Activated CD4-positive, CD25-positive, alpha-beta regulatory T cell treated with anti-CD3 and anti-CD28 coated beads, Interleukin-2, amount 50 U/mL, for 72 hours (primary cell): ENCODE measurements around the gene HOXC9.

Experiments
- DNase-seq: peaks from one replicate; pipeline ENCODE4 v3.0.0; 2021

Gene HOXC9

DNA sequence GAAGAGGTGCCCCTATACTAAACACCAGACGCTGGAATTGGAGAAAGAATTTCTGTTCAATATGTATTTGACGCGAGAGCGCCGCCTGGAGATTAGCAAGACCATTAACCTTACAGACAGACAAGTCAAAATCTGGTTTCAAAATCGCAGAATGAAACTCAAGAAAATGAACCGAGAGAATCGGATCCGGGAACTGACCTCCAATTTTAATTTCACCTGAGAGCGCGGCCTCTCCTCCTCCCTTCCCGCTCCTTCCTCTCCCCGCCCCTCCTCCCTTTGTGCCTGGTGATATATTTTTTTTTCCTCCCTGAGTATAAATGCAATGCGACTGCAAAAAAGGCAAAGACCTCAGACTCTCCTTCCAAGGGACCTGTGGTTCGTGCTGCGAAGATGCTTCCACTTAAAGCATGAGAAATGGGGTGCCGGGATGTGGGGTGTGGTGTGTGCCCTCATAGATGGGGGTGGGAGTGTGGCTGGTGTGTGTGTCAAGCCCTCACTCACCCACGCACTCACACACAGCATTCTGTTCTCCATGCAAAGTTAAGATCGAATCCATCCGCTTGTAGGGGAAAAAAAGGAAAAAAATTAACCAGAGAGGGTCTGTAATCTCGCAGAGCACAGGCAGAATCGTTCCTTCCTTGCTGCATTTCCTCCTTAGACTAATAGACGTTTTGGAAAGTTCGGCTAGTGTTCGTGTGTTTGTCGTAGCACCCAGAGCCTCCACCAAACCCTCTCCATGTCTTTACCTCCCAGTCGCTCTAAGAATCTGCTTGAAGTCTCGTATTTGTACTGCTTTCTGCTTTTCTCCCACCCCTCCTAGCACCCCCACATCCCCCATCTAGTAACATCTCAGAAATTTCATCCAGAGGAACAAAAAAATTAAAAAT lies 10.5 kb upstream of the HOXC9 start:
- no peak for DNase-seq

DNA sequence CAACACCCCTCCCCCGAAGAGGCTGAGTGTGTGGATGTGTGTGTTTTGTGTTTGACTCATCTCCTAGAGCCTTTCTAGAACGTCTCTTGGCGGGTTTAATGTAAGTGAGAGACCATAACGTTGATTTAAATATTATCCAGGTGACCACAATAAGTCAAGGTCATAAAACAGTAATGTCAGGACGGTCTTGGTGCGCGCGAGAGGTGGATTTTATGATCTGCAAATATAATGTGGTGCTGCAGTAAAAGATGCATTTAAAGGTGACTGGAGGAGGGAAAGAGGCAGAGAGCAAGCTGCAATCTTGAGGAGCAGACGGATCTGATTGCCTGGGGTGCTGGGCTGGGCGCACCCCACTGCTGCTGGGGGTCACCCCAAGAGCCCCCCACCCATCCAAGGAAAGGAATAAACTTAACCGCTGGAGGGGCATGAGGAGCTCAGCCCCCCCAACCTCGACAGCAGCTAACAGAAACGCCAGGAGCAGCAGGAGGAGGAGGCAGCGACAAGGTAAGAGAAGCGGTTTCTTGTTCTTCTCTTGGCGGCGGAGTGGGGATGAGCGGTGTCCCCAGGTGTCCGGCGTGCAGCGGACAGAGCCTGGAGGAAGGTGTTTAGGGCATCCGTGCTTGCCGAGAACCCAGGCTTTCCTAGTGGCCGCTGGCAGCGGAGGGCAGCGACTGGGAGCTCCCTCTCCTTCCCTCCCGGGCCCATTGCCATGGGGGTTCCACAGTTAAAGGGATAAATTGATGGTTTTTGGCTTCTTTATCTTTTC lies 9.5 kb upstream of the HOXC9 start:
- DNase-seq = no peak

DNA sequence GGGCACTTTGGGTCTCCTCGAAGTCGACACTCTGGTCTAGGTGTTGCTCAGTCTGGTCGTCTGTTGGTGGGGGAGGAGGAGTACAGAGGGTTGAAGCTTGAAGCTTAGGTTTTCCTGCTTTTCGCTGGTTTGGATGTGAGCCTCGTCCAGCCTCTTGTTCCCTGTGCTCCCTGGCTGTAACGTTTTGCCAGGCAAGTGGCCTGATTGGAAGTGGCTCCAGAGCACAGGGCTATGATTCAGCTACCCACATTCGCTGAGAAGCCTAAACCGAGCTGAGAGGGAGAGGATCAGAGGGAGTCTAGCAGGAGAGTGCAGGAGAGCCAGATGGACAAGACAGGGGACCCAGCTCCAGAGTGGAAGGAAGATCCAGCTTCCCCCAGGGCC lies 8.9 kb upstream of the HOXC9 start:
- no peak for DNase-seq

DNA sequence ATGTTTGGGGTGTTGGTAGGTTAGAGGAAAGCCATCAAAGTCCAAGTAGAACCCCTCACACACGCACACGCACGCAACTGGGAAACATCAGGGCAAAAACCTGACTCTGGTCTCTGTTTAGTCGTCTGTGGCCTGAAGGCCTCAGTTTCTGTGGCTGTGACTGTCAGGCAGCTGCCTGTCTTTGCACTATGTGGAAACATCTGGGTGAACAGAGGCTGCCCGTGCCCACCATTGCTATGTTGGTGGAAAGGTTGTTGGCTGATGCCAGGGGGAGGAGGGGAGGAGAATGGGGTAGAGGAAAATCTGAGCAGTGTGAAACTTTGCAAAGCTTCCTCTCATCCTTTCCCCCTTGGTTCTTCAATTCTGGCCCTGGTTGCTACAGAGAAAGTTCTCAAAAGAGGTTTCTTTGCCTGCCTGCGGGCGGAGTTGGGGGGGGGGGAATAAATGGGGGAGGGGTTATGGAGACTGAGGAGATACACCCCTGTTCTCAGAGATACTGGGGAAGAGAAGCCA lies 7.5 kb upstream of the HOXC9 start:
- DNase-seq = no peak

DNA sequence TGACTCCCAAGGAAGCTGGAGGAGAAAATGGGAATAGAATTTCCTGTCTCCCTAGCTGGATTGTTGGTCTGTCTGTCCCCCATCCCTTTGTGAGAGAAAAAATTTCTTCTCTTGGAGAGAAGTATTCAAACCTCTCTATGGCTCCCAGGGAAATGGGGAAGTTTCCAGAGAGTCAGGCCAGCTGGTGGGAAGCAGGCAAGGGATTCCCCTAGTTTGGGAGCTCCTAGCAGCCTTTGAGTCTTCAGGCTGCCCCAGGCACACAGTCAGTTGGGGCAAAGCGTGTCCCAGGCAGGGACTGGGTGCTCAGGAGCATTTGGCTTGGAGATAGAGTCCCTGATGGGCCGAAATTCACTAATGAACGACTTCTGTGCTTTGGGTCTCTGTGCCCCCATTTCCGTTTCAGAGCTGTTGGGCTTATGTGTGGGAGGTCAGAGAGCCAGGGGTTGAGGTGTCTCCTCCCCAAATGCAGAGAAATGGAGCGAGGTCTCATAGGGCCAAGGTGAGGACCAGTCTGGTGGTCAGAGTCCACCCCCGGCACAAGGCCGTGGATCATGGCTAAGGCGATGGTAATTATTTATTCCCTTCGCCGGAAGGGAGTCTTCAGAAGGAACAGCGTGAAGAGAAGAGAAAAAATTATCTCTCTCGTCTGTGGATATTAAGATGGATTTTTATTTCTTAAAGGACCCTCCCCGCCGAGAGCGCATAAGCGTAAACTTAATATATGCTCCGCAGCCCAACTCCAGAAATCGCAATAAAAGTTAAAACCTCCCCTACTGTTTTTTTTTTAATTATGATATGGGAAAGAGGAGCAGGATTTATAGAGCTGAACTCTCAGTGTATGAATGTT lies 6.6 kb upstream of the HOXC9 start:
- DNase-seq = no peak

DNA sequence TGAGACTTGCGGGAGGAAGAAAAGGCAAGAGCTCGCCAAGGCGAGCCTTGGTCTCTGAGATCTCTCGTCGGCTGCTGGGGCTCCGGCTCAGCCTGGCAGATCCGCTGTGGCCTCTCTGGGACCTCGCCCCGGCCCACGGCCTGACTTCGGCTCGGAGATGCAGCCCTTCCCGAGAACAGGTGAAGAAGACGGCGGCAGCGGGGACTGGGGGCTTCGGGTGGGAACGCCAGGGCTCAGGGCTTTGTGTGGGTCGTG lies 6.0 kb upstream of the HOXC9 start:
- no peak for DNase-seq

DNA sequence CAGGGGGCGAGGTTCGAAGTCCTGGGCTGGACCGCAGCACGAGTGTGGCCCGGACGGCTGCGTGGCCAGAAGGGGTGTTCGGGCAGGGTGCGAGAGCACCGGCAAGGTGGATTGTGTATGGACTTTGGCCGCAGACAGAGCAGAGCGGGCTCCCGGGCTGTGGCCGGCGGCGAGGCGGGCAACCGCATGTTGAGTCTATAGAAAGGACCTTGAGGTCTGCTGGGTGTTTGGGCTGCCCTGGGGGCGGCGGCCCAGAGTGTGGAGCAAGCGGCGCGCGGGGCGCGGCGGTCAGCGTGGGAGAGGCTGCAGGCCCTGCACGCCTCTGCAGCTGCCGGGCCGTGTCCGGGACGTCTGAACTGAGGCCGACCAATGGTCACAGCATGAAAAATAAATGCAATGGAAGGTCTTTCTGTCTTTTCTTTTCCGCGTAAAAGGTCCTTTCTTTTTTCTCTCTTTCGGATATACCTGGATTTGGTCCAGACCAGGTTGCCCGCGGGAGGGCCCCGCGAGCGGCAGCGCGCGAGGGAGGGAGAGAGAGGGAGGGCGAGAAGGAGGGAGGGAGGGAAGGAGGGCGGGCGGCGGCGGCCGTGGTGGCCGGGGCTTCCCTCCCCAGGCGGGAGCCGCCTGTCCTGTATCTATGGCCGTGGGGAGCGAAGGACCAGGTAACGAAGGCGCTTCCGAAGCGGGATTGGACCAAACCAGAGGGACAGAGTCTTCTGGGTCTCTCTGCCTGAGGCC lies 5.5 kb upstream of the HOXC9 start:
- no peak for DNase-seq

DNA sequence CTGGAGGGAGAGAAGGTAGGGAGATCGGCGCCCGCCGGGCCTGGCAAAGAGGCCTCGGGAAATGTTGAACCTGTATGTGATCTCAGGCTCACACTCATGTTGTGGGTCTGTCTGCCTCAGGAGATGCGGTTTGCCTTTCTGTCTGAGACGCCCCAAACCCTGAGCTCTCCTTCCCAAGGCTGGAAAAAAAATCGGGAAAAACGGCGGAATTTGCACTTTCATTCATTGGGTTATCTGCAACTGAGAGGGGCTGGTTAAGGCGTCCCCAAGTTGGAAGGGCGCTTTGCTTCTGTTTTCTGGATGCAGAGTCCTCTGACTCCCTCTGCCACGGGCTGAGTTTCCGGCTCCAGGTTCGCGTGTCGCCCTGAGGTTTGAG lies 5.0 kb upstream of the HOXC9 start:
- no peak for DNase-seq

DNA sequence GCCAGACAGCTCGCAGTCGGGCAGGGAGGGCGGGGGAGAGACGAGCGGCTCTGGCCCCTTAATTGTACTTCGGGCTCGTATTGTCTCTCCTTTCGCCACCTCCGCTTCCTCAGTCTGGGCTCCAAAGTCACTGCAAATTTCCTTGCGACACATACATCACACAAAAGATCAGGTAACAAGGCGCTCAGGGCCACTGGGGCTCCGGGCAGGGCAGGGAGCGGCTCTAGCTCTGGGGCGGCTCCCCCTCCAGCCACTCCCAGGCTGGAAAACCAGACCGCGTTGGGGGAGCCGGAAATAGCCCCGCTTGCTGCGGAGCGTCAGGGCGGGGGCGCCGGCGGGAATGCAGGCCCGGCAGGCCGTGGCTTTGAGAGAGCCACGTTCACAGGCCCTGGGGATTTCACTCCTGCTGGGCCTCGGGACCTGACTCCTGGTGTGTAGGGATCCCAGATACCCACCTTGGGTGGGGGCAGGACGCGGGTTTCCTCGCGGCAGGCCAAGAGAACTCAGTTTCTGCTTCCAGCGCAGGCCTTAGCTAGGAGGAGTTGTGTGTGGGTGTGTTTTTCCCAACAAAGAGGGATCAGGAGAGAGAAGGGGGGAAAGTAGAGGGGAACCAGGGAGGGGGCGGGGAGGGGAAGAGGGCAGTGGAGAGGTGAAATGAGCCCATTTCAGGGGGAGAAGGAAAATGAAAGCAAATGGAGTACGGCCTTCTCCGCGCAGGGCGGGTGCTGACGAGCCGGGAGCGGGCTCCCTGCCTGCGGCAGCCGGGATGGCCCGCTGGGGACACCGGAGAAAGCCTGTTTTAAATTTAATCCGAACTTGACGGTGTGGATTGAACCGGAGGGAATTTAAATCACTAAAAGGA lies 4.4 kb upstream of the HOXC9 start:
- DNase-seq = no peak

DNA sequence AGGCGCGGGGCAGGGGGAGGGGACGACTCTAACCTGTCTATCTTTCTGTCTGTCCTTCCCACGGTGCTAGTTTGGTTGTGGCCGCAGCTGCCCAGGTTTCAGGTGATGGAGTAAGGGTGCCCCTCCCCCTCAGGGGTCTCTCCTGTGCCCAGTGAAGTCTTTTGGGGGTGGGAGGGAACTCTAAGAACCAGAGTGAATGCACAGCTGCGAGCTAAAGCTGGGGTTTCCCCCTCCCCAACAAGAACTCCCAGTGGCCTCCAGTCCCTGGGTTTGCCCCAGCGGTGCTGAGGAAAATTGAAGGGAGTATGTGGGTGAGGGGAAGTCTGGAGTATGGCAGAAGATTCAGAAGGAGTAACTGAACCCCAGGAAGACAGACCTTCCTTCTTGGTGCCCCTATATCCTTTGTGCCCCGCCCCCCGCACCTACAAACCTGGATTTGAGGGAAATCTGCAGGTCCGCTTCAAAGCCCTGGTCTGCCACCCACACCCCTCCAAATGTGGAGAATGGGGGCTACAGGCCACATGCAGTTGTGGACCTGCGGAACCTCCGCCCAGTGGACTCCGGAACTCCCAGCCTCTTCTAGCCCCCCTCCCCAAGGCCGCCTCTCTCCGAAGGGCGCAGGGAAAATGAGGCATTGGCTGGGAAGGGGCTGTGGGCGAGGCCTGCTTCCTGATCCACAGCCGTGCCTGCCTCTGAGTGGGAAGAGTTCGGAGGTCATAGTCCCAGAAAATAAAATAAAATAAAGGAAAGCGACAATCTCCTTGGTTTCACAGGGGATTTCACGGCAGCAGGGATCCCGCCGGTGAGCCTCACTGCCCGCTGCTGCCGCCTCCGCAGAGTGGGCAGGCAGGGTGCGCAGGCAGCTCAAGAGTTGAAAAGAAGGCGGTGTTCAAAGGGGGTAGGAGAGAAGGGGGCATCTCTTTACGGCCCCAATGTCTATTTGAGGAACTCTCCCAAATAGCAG lies 3.4 kb upstream of the HOXC9 start:
- no peak for DNase-seq

DNA sequence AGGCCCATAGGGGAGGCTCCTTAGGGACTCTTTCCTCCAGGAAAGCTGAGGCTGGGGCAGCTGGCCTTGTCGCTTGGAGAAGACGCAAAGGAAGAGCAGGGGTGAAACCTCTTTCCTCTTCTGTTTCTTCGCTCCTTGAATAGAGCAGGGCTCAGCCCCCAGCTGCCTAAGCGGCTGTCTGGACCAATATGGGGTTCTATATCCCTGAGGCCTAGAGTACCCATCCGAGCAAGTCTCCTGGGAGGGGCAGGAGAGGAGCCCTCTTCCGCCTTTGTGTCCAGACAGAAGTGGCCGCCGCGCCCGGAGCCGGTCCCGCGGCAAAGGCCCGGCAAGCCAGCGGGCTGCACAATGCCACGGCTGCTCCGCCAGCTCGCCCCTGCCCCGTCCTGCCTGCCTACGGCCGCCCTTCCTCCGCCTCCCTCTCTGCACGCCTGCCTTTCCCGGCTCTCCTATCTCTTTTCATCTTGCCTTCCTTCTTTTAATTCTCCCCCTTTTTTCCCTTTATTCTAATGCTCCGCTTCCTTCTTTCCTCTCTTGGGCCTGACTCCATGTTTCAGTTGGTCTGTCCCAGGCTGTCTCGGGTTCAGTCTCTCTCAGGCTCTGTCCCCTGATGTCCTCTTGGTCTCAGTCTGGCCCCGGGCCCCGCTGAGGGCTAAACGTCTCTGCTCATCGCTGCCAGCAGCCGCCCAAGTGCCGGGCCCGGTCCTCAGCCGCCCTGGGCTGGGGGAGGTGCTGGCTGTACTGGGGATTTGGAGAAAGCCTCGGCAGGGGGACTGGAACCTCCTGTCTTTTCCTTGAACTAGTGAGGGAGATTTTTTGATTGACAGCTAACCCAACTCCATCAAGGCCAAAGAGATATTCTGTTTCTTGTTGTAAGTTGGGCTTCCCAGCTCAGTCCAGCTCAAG lies 2.5 kb upstream of the HOXC9 start:
- no peak for DNase-seq

DNA sequence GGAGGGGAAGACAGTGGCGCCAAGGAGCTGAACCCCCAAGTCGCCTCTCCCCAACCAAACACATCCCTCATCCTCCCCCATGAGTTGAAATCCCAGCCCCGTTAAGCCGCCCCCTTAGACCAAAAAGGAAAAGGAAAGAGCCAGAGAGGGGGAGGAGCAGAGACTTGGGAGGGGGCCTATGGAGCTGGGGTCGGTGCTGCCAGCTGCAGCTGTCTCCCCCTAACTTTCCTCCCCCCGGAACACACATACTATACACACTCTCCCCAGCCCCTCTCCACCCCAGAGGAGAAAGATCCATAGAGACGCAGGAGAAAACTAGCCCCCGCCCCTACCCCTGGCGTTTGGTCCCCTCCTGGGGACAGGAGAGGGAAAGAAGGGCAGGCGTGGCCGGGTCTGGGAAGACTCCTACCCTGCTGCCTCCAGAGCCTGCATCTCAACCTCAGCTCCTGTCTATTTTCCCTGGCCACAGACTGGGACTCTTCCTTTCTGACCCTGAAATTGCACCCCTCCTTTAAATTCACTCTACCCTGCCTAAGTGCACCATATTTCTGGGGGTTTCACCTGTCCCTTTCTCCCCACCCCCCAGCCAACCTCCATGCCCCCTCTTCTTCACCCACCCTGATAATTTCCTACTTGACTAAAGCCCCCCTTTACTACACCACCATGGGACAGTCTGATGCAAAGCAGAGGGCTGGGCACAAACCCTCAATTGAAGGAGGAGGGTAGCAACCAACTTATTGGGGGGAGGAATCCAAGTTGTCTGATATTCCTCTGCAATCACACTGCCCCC lies 1.7 kb upstream of the HOXC9 start:
- no peak for DNase-seq

DNA sequence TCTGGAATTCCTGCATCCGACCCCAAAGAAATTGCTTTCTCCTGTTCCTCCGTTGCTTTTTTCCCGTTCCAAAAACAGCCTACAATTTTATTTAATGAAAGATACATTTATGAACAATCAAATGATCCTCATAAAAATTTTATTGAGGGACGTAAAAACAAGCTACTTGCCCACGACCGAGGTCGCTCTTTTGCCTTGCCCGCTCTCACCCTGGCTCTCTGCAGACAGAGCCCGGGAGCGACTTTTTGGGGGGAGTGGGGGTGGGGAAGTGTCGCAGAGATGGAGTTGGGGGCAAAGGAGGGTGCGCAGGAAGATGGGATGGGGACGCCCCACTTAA lies 1.1 kb upstream of the HOXC9 start:
- DNase-seq = no peak

DNA sequence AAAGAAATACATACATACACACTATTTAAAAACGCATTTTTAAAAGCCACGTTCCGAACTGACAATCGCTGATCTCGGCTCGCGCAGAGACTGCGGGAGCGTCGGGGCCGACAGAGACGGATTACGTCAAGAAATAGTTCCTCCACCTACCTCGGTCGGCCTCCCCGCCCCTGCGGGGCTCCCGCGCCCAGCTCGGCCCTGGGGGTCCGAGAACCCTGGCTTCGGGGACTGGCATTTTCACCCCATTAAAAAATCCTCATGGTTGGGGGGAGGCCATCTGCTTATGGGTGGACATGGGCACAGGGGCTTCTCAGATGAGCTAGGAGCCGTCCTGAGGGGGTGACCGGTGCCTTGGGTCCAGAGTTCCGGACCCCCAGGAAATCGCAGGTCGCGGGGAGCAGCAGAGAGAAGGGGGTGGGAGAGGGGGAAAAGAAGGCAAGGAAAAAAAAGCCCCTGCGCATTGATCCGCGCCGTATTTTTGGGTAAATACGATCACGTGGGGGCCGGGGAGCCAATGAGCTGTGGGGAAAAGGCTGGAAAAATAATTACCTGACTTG lies 324 bp upstream of the HOXC9 start:
- DNase-seq = no peak

DNA sequence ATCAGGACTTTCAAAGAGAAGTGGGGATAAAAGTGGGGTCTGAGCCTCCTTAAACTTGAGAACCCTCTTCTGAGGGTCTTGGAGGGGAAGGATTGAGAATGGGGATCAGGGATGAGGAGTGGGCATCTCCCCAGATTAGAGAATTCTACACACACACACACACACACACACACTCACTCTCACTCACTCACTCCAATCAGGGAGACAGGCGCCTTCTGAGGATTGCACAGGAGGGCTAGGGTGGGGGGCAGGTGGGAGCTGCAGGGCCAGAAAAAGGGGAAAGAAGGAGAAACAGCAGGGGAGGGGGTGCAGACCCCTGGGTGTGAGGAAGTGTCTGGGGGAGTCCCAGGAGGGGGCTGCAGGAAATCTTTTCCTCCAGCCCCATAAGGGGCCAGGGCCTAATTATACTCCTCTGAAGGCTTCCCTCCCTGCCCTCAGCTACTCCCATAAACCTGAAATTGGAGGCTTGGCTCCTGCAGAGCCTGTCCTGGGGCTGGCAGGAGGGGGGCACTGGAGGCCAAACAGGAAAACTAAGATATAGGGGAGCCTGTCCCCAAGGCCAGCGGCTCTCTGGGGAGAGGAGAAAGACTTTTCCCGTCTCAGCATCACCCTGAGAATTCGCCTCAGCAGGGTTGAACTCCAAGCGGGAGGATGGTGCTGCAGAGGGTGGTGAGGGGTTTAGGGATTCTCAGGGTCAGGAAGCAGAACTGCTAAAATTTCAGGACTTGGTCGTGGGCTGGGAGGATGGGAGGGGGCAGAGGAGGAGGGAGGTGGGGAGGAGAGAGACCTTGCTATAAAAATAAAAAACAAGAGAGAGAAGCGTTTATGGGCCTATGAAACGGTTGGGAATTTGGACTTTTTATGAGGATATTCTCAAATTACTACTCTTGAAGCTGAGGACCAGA lies 1.6 kb downstream of the HOXC9 start:
- no peak for DNase-seq

DNA sequence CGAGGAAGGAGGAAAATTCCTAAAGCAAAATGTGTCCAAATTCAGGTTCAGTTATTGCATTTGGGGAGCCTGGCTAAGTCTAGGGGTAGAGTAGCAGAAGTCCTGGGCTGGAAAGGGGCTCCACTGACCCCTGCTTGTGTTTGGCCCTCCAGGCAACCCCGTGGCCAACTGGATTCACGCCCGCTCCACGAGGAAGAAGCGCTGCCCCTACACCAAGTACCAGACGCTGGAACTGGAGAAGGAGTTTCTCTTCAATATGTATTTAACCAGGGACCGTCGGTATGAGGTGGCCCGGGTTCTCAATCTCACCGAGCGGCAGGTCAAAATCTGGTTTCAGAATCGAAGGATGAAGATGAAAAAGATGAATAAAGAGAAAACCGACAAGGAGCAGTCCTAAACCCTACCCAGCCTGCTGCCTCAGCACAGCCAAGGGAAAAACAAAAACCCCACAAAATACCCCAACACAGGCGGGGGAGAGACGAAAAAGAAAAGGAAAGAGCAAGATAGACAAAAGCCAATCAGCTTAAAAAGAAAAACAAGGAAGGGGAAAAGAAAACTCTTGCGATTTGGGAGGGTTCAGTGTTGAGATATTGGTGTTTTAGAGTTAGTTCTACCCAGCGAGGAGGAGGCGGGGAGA lies 2.4 kb downstream of the HOXC9 start:
- no peak for DNase-seq

DNA sequence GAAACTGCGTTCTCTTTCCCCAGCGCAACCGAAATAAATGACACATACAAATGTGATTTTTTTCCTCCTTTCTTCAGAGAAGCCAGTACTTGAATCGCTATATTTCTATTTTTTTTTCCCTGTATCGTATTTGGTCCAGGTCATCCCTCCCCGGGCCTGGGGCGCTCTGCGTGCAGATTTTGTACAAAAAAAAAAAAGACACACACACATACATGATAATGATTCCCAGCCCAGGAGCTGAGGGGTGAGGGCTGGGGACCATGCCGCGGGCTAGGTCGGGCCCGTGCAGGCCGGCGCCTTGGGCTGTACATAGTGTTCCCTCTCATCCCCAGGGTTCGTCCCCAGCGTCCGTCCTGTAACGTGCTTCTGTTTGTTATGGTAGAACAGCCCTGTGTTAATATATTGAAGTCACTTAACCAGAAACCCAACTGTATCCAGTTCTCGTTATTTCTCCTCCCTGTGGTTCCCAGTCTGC lies 3.0 kb downstream of the HOXC9 start:
- DNase-seq = no peak
